Measurements from ENCODE around the gene SEMA5A.

SEMA5A gene

DNA sequence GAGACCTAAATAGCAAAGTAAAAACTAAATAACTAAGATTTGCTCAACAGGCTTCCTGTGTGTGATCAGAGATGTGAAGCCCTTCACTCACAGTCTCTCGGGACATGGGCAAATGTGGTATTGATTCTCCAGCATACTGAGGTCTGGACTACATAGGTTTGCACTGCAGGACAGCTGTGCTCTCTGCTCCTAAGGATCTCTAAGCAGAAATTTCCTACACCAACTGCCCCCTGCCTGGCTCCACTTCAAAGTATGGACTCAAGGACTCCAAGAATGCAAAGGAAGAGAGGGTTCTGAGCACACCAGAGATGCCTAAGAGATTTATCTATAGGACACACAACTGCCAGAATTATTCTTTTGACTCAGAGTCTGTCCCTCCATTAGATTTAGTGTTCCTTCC lies 487.2 kb downstream of the SEMA5A start:
- no peak for DNase-seq (ENCODE audit: low read depth)

DNA sequence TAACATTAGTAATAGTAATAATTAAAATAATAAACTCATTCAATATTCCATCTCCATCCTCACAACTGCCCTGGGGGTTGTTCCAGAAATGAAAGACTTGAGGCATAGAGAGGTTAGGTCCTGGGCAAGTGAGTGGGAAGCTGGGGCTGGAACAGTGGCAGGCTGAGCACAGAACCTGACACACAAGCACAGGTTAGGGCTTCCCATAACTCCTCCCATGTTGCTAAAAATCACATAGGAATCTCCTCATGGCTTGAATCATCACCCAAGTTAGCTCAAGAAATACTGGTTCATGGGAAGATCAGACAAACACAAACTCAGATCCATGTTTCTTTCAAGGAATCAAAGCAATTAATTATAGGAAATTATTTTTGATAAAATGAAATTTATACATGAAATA lies 487.7 kb downstream of the SEMA5A start:
- DNase-seq (ENCODE audit: low read depth), result no peak

DNA sequence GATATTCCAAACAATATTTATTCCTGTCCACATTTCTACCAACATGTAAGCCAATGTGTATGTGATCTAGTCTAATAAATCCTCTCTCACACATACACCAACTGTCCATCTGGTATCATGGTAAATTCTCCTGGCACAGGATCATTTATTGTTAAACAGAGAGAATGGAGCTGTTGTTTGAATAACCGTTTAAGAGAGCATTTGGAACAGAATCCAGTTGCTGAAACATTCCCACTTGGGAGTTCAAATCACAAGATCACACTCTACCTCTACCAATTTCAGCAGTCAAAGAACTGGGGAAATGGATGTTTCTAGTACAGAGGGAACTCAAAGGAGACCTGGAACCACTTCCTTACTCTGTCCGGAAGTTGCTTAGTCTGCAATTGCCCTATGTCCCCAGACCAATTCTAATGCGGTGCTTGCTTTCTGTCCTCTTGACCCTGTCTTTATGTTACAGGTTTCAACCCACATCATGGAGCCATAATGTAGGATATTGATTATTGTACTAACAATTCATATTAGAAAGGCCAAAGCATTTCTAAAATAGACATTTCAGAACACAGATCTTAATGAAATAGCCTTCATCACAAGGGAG lies 488.4 kb downstream of the SEMA5A start:
- no peak for DNase-seq (ENCODE audit: low read depth)

DNA sequence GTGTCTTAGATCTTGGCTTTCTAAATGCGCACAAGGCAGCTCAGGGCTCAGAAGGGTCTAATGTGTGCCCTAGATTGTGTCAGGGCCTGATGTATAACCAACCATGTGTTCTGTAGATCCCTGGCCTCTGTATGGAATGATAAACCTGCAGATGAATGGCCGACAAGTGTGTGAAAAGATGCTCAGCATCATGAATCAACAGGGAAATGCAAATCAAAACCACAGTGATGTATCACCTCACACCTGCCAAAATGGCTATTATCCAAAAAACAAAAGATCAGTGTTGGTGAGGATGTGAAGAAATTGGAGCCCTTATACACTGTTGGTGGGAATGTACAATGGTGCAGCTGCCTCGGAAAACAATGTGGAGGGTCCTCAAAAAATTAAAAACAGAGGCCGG lies 489.8 kb downstream of the SEMA5A start:
- DNase-seq (ENCODE audit: low read depth), result no peak

DNA sequence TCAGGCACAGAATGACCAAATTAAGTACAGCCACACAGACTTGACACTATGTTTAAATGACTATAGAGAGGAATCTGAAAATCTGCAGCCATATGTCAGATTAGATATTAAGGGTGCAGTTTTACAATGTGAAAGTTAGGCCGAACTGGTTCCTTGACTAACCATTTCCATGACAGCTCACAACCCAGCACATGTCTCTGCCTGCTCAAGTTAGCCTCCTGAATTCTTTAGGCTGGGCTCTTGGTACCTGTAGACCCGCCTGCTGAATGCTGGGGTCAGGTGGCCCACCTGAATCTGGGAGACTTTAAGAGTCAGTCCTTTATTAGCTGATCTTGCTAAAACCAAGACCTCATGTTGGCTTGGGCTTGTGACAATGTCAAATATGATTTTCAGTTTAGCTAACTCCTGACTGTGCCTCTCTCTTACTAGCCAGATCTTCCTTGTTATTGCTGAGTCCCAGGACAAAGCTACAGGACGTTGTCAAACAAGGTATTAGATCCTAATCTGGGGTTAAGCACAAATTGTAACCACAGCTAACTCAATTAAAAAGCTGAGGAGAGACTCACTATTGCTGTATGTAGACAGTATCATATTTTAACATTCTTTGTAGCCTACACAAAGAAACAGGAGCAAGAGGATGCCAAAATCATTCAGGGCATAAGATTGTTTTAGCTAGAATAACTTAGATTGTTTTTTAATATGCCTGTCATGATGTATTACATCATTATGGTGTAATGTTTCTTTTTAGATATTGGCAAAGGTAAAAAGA lies 490.9 kb downstream of the SEMA5A start:
- peak; percentile 27 for DNase-seq (ENCODE audit: low read depth)

DNA sequence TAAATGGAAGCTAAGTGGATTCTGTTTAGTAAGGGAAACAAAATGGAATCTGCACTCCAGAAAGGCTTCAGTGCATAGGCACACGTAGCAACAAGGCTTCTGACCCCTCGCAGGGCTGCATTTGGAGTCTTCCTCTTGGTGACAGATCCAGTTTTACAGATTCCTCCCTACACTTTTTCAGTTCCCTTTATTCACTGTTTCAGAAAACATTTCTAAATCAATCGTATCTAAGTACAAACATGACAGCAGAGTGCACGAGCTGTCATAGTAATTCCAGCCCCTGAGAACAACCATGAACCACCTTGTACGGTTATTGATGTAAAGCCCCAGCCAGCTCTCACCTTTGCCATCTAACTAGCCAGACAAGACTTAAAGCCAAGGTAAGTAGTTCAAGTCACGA lies 491.6 kb downstream of the SEMA5A start:
- no peak for DNase-seq (ENCODE audit: low read depth)

DNA sequence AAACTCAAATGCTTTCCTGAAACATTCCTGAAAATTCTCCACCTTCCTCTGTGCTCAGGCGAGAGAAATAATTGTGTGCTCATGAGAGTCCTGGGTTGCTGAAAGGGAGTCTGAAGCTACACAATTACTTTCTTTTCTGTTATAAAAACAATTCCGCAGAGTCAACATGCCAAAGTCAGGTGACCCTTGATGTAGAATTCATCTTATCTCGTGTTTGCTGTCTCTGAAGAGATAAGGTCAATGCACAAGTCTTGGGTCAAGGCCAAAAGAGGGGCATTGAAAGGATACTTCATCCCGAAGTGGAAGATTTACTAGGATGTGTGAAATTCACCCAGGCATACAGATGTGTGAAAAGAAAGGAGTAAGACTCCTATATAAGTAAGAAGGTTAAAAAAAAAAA lies 493.5 kb downstream of the SEMA5A start:
- no peak for DNase-seq (ENCODE audit: low read depth)

DNA sequence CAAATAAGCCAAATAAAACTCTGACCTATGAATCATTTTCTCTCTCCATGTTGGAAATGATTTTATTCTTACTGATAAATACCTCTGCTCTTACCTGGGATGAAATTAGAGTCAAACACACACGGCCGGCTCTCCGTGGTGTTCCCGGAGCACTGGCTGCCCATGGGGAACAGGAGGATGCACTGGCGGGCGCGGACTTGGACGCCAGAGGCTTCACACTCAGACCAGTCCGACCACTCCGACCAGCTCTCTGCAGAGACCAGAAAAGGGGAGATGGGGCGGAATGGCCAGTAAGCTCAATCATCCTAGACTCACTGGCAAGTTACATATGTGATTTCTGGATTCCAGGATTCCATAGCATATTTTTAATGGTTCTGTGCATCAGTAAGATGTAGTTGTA lies 494.1 kb downstream of the SEMA5A start:
- no peak for DNase-seq (ENCODE audit: low read depth)

DNA sequence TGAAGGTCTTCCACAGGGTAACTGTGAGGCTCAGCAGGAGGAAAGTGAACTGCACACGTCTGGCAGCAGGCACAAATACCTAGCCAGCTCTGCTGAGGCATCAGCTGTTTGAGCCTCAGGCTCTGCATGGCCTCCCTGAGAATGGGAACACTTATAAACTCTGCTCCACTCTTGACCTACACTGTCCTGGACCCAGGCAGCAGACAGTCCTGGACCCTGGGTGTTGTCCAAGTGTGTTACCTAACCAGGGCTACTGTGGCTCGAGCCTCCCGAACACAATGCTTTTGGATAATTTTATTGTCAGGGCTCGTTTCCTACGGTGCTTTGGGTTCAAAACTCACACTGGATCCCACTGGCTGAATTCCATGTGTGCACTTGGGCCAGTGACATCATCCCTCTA lies 497.9 kb downstream of the SEMA5A start:
- no peak for DNase-seq (ENCODE audit: low read depth)

DNA sequence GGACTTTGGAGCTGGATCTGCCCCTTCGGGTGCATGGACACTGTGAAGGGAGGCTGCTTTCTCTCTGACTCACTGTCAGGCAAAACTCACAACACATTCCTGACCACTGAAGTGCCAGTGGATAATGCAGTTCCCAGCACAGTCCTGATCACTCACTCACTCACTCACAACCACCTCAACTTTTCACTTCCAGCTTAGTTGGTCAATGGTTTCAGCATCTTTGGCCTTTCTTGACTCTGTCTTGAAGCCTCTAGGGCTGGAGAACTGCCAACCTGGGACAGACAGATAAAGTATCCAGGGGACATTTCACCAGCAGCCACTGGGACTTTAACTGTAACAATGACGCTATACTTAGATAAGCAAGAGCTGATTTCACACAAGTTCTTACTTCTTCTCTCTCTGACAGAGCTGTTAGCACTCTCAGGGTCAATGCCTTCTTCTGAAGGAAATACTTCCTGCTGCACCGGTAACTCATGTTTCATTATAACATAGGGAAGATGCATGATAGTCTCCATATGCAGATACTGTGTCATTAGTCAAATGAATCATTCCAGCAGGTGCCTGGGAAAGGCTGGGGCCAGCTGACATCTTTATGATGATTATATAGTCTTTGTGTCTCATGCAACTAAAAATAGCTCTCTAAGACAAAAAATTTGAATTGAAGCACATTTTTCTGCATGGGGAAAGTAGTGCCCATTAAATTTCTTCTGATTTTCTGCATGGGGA lies 499.0 kb downstream of the SEMA5A start:
- peak; percentile 98 for DNase-seq (ENCODE audit: low read depth)

DNA sequence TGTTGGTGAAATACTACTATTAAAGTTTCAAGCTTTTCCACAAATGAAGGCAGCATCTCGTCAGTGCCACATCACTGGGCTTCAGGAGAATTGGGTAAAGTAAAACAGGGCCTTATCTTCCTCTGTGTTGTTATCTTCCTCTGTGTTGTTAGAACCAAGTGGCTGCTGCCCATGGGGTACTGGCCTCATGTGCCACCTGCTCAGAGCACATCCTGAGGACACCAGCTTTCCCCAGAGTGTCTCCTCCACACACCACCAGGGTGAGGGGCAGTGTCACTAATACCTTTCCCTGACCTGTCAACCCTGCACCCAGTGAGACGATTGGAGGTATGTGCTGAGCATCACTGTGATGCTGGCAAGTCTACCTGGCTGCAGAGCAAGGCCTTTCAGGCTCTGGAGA lies 499.9 kb downstream of the SEMA5A start:
- no peak for DNase-seq (ENCODE audit: low read depth)

DNA sequence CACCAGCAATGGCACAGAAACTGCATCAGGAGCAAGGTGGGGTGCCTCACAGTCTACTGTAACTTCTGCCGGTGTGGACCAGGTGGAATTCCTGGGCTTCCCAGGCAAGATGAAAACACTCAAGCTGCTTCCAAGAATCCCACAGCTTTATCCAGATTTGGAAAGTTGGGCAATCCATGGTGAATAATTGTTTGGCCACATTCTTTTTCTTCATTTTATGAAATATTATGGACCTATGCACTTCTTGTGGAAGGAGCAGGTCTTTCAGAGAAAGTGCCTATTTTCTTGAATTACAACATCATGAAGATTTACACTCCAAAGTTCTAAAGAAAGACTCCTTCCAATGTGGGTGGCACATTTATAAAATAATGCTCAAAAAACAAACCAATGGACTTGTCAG lies 503.6 kb downstream of the SEMA5A start:
- DNase-seq (ENCODE audit: low read depth), result no peak

DNA sequence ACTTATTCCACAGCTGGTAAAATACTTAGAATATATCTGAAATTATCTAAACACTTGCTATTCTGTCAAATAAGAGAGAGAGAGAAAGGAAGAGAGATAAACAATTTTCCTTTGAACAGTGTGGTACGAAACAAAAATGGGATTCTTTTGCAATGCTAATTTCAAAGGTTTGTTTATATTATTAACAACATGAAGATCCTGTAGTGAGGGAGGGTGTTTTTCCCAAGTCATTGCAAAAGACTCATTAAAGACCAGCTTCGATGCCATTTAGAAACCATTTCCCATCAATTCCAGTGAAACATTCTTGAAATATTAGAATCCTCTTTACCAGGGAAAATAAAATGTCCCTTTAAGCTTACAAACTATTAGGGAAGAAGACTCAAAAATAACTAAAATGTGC lies 505.4 kb downstream of the SEMA5A start:
- DNase-seq (ENCODE audit: low read depth), result peak; percentile 21

DNA sequence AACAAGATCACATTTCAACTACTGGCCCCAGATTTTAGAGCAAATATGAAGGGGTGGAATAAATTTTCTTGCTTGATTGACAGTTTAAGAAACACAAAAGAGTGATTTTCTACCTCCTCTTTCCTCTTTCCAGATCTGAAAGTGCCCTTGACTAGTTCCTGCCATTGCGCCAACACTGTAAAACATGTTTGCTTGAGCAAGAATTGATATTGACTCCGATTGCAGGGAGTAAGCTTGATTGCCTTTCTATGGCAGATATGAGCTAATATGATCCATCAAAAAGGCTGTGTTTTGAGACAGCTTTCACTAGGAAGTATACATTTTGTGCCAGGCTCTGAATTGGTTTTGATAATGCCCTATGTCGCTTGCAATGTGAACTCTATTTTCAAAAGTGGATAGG lies 508.8 kb downstream of the SEMA5A start:
- no peak for DNase-seq (ENCODE audit: low read depth)

DNA sequence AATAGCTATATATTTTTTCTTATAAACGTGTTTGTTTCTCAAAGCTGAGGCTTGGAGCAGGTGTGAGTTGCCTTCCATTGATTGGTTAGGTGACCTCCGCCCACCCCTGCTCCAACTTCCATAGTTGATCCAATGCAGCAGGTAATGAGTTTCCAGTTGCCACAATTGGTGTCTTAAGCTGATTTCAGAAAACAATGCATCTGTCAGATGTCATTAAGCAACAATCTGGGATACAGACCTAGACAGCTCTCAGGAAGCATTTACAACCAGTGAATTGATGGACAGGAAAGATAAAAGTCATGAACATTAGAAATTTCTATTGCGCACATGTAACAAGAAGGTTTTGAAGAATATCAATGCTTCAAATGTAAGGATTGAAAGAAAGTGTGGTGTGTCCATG lies 510.5 kb downstream of the SEMA5A start:
- no peak for DNase-seq (ENCODE audit: low read depth)

DNA sequence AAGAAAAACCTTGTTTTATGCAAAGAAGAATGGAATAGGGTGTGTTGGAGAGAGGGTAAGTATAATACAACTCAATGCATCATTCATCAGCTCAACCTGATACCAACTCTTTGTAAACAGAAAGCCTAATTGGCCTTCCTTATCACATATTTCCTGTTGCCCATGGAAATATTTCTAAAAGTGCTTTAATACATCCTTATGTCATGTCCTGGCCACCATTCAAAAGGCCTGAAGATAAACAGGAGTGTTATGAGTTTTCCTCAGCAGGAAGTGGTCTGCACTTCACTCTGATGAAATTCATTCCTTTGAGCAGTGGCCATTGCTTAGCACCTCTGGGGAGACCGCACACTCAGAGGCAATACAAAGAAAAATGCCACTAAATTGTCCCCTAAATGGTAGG lies 511.2 kb downstream of the SEMA5A start:
- DNase-seq (ENCODE audit: low read depth), result peak; percentile 94

DNA sequence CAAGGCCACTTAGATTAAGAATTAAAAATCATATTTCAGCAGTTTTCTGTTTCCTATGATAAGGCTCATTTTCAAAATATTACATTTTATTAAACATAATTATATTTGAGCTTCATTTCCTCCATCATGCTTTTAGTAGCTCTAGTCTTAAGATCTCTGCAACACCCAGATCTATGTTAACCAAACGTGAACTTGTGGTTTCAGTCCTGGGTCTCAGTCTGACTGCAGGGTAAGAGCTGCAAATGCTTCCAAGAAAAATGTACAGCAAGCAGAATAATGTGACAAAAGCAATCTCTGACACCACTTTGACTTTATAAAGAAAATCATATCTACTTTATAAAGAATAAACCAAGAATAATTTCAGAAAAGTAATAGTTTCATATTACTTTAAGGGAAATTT lies 512.4 kb downstream of the SEMA5A start:
- DNase-seq (ENCODE audit: low read depth), result no peak

DNA sequence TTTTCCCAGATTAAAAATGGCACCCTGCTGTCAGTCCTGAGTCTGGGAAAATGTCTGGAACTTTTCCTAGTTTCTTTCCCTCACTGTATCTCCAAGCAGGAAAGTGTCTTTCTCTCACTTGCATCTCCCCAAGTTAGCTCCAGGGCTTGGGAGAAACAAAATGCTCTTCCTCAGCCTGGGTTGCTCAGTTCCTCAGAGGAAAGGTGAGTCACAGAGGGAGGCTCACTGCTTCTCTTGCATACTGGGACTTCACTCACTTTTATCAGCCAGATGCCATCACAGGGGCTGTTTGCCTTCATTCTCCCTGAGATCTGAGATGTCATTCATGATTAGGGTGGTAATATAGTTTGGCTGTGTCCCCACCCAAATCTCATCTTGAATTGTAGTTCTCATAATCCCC lies 519.9 kb downstream of the SEMA5A start:
- peak; percentile 15 for DNase-seq (ENCODE audit: low read depth)

DNA sequence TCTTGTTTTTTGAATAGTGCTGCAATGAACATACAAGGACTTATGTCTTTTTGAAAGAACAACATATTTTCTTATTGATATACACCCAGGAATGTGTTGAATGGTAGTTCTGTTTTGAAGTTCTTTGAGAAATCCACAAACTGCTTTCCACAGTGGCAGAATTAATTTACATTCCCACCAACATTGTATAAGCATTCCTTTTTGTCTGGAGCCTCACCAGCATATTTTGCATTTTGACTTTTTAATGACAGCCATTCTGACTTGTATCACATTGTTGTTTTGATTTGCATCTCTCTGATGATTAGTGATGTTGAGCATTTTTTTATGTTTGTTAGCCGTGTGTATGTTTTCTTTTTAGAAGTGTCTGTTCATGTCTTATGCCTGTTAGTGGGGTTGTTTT lies 524.9 kb downstream of the SEMA5A start:
- no peak for DNase-seq (ENCODE audit: low read depth)

DNA sequence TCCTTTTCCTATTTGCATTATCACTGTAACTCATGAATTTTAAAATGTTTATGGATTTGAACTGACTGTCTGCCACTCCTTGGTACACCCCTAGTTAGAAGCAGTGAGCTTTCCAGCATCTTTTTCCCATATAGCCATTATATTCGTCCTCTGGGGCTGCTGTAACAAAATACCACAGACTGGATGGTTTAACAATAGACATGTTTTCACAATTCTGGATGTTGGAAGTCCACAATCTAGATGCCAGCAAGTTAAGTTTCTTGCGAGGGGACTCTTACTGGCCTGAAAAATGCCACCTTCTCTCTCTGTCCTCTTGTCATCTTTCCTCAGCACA lies 530.0 kb downstream of the SEMA5A start:
- DNase-seq (ENCODE audit: low read depth), result no peak

DNA sequence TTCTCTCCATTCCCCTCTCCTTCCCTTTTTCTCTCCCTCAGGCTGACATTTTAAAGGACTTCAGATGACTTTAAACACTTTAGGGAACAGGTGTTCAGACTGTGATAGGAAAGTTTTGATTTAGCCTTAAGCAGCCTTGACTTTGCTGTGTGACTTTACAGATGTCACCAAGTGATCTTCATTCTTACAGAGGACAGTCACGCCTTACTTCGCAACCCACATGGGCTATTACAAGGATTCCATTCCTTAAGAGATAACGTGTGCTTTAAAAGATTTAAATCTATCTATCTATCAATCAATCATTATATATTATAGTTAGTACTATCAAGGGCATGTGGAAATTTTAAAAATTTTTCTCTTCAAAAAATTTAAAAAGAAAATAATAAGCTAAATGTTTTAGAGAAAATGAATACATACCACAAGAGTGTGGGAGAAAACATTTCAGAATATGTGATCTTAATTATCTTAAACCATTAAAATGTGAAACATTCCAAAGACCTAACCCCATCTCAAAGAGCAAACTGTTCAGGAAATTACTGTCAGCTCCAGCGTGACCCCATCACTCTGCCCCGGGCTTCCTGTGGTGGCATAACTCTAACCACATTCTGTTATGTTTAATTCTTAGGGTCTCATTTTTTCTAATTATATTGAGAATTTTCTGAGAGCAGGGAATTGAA lies 530.5 kb downstream of the SEMA5A start:
- DNase-seq (ENCODE audit: low read depth), result peak; percentile 73

DNA sequence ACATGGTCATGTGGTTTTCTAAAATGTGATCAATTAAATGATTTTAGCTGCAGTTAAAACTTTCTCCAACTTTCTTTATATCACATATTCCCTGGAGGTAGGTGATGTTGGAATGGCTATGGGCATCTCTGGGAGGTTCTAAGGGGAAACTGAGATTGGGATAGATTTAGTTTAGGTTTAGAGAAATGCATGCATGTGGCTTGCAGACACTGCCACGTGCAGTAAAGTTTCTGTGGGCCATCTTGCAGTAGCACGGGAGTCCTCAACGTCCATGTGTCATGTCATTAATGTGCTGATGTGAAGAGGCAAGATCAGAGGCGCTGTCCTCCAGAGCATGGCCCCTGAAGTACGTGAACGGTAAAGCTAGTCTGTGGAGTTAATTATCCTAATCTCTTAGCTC lies 532.7 kb downstream of the SEMA5A start:
- no peak for DNase-seq (ENCODE audit: low read depth)
